ENCODE data around the gene GRIA4.
"Not testable (repeated sequence)": the region's sequence is repeated elsewhere in the genome, so short reads cannot be mapped to it uniquely, and the experiment has no call there.

Gene GRIA4

DNA sequence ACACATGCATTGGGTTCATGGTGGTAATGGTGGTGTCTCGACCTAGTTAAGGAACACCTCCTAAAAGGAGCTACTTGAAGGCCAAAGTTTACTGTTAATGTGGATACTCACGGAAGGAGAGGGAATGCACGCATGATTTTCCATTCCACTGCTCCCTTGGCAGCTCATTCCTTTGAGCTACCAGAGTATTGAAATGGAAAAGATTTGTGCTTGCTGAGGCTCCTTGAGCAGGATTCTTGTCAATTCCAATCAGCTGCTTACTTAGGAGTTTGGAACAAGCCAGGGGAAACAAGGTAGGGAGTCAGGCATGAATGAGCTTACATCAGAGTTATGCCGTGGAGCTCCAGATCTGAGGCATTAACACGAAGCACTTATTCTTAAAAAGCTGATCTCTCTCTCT, 108.8 kb downstream of the GRIA4 start:
- no peak for DNase-seq (ENCODE audit: low read depth in 2 of 2, low spot score in 1 of 2)

GRCh38 chr11:105719073-105719822, 109.4 kb downstream of the GRIA4 start:
- DNase-seq (ENCODE audit: low read depth in 2 of 2, low spot score in 1 of 2): no peak

- no peak for DNase-seq (ENCODE audit: low read depth in 2 of 2, low spot score in 1 of 2)
Observed at GRCh38 chr11:105720096-105720495, 110.2 kb downstream of the GRIA4 start.

DNA sequence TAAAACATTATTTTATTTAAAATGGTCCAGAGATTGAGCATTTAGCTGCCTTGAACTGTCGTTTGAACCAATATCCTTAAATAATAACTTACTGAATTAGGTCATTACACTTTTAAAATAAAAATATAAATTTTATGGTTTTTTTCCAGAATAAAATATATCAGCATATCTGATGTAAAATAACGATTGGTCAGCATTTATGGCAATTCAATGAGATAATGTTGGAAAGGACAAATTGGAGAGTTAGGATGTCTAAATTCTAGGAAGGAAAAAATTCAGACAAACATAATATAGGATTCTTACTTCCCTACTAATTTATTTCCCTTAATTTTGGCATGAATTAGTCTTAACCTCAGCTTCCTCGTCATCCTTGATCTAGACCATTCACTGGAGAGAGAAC, 113.4 kb downstream of the GRIA4 start:
- no peak for DNase-seq (ENCODE audit: low read depth in 2 of 2, low spot score in 1 of 2)

DNA sequence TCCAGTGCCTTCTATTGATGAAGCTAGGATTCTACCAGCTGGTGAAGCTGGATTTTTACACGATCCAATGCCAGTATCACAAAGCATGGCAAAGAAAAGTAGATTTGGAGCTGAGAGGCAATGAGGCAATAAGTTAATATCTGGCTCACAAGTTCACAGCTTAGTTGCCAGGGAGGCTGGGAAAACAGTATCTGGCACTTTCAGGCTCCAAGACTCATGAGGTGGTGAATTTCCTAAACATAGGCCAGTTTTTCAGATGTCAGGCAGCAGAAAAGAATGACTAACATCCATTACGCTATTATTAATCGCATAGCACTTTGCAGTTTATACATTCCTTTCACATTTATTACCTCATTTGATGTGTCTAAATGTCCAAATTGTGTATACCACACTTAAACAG, 122.7 kb downstream of the GRIA4 start:
- DNase-seq (ENCODE audit: low read depth in 2 of 2, low spot score in 1 of 2): no peak

DNA sequence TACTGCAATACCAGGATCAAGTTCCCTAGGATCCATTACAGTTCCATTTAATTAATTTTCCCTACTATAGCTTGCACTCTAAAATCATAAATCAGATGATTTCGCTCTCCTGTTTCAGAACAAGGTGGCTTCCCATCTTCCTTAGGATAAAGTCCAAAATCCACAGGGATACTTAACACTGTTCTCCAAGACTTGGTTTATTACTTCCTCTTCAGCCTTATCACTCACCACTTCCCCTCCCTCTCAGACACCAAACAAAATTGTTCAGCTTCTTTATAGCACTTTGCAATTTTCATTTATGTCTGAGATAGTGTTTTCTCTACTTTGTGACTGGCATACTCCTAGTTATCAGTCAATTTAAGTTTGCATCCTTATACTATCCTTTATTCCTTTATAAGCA, 124.6 kb downstream of the GRIA4 start:
- DNase-seq (ENCODE audit: low read depth in 2 of 2, low spot score in 1 of 2): no peak

DNA sequence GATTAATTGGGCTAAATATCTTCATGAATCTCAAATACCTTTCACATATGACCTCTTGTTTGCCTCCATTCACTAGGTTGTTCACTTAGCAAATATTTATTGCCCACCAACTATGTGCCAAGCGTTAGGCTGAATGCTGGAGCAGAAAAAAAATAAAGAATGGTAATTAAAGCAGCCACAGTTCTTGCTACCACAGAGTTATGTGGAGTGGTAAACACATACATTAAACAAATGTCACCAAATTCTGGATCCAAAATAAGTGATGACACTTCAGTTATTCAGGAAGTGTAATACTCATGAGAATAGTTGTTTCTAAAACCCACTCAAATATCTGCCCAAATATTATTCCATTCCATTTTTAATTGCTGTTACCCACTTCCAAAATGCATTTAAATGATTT, 128.4 kb downstream of the GRIA4 start:
- DNase-seq (ENCODE audit: low read depth in 2 of 2, low spot score in 1 of 2): no peak

DNA sequence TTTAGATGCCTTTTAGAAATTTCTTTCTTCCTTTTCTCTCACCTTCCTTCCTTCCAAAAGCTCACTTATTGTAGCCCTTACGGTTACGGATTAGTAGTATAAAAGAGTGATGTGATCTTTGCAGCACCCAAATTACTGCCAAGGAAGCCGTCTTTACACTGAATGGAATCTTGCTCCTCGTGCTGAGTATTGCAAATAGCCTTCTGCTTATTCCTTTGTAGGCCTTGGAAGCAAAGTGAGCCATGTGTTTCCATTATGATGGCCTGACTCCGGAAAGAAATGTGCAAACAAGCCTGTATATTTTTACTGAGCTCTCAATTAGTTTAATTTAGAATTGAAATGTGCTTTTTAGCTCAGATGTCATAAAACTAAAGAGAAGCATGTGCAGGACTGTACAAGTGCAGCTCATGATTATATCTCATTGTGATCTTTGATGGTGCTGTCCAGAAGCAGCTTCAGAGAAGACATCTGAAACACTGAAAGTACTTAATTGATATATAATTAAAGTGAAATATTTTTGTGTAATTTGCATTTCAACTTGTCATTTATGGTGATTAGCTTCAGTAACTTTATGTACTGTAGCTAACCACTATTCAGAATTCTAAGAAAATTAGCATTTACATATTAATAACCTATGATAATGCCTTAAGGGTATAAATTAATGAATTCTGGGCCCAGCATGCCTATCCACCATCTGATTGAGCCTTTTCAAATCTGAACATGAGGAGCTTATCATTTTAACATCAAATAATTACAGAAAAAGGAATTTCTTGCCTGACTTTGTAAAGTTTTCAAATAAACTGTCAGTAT, 129.3 kb downstream of the GRIA4 start:
- DNase-seq (ENCODE audit: low read depth in 2 of 2, low spot score in 1 of 2): no peak

GRCh38 chr11:105740164-105740903, 130.5 kb downstream of the GRIA4 start:
- DNase-seq (ENCODE audit: low read depth in 2 of 2, low spot score in 1 of 2): no peak

- DNase-seq (ENCODE audit: low read depth in 2 of 2, low spot score in 1 of 2): no peak
Observed at GRCh38 chr11:105741488-105742020, 131.7 kb downstream of the GRIA4 start.

GRCh38 chr11:105754260-105754659, 144.4 kb downstream of the GRIA4 start:
- no peak for DNase-seq (ENCODE audit: low read depth in 2 of 2, low spot score in 1 of 2)

GRCh38 chr11:105754716-105755115, 144.8 kb downstream of the GRIA4 start:
- no peak for DNase-seq (ENCODE audit: low read depth in 2 of 2, low spot score in 1 of 2)

GRCh38 chr11:105757107-105757506, 147.2 kb downstream of the GRIA4 start:
- no peak for DNase-seq (ENCODE audit: low read depth in 2 of 2, low spot score in 1 of 2)

- no peak for DNase-seq (ENCODE audit: low read depth in 2 of 2, low spot score in 1 of 2)
Observed at GRCh38 chr11:105763594-105763993, 153.7 kb downstream of the GRIA4 start.

- DNase-seq (ENCODE audit: low read depth in 2 of 2, low spot score in 1 of 2): no peak
Observed at GRCh38 chr11:105767931-105768330, 158.1 kb downstream of the GRIA4 start.

- DNase-seq (ENCODE audit: low read depth in 2 of 2, low spot score in 1 of 2): no peak
Observed at GRCh38 chr11:105769627-105770026, 159.8 kb downstream of the GRIA4 start.

DNA sequence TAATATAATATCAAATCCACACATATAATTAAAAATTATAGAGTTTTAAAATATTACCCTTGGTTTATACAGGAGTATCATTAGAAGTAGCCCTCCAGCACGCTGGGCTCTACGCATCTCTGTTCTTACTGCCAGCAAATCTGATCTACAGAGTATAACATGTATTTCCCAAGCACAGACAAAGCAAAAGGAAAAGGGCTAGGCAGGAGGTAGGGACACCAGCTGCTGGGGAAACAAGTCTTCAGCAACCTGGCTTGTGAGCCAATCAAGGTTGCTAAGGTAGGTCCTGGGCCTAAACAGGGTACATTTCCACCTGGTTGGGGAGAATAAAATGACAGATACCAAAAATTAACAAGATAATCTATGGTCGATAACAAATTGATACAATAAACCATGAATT, 163.6 kb downstream of the GRIA4 start:
- not testable (repeated sequence) for DNase-seq (ENCODE audit: low read depth in 2 of 2, low spot score in 1 of 2)

DNA sequence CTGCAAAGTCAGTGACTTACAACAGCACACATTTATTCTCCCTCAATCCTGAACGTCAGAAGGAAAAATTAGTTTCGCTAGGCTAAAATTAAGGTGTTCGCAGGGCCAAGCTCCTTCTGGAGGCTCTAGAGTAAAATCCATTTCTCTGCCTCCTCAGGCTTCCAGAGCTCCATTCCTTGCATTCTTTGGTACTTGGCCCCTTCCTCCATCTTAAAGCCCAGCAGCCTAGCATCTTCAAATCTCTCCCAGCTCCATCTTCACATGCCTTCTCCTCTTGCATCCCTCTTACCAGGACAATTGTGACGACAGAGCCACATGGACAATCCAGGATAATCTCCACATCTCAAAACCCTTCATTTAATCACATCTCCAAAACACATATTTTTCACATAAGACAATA, 165.0 kb downstream of the GRIA4 start:
- no peak for DNase-seq (ENCODE audit: low read depth in 2 of 2, low spot score in 1 of 2)

GRCh38 chr11:105780781-105781525, 171.1 kb downstream of the GRIA4 start:
- no peak for DNase-seq (ENCODE audit: low read depth in 2 of 2, low spot score in 1 of 2)

GRCh38 chr11:105781807-105782206, 171.9 kb downstream of the GRIA4 start:
- DNase-seq (ENCODE audit: low read depth in 2 of 2, low spot score in 1 of 2): no peak

DNA sequence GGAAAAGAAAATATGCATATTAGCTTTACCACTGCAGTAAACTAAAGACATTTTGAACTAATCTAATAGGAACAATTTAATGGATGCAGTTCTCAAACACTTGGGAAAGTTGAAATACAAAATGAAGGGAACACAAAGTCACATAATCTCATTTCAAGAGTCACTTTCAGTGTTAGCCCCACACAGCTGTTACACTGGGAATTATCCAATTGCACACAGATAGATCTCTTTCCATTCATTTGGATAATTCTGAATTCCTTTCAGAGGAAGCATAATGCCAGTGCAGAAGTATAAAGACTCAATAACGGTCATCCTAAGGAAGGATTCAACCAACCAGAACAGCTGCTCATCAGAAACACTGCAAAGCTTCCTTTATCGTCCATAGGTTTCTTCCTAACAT, 173.3 kb downstream of the GRIA4 start:
- no peak for DNase-seq (ENCODE audit: low read depth in 2 of 2, low spot score in 1 of 2)

All from stimulated activated CD8-positive, alpha-beta memory T cell treated with anti-CD3 and anti-CD28 coated beads, Interleukin-4, amount 100 ng/mL, for 1 hour (primary cell).